ENCODE data around the gene VGLL2.
"Not testable (repeated sequence)": the region's sequence is repeated elsewhere in the genome, so short reads cannot be mapped to it uniquely, and the experiment has no call there.

VGLL2 gene

GRCh38 chr6:117265410-117266256 is at the start of gene VGLL2:
VGLL2 (plus strand) TSS chr6:117265558; CDS start chr6:117265764, 206 bp downstream.
- DNase-seq: peak; percentile 13

- no peak for DNase-seq
Observed at GRCh38 chr6:117222861-117223260, 42.5 kb upstream of the VGLL2 start.

GRCh38 chr6:117226778-117227177 is 38.6 kb upstream of the VGLL2 start:
- DNase-seq: no peak

- no peak for DNase-seq
Observed at GRCh38 chr6:117227245-117227962, 38.0 kb upstream of the VGLL2 start.

- DNase-seq: no peak
Observed at GRCh38 chr6:117228202-117228601, 37.2 kb upstream of the VGLL2 start.

- no peak for DNase-seq
Observed at GRCh38 chr6:117229870-117230269, 35.5 kb upstream of the VGLL2 start.

- DNase-seq: no peak
Observed at GRCh38 chr6:117231466-117231865, 33.9 kb upstream of the VGLL2 start.

- no peak for DNase-seq
Observed at GRCh38 chr6:117232196-117232595, 33.2 kb upstream of the VGLL2 start.

GRCh38 chr6:117233145-117233544 is 32.2 kb upstream of the VGLL2 start:
- DNase-seq: no peak

- no peak for DNase-seq
Observed at GRCh38 chr6:117237561-117237960, 27.8 kb upstream of the VGLL2 start.

- DNase-seq: not testable (repeated sequence)
Observed at GRCh38 chr6:117244571-117244970, 20.8 kb upstream of the VGLL2 start.

GRCh38 chr6:117244979-117245378 is 20.4 kb upstream of the VGLL2 start:
- DNase-seq: not testable (repeated sequence)

GRCh38 chr6:117253785-117254184 is 11.6 kb upstream of the VGLL2 start:
- no peak for DNase-seq

- no peak for DNase-seq
Observed at GRCh38 chr6:117262799-117263198, 2.6 kb upstream of the VGLL2 start.

GRCh38 chr6:117263353-117263927 is 1.9 kb upstream of the VGLL2 start:
- DNase-seq: no peak

- no peak for DNase-seq
Observed at GRCh38 chr6:117264369-117264691, 1.0 kb upstream of the VGLL2 start.

GRCh38 chr6:117264692-117265409 is 507 bp upstream of the VGLL2 start:
- no peak for DNase-seq

GRCh38 chr6:117266257-117267053 is 1.1 kb downstream of the VGLL2 start:
- DNase-seq: no peak

GRCh38 chr6:117267054-117267347 is 1.6 kb downstream of the VGLL2 start:
- no peak for DNase-seq

- no peak for DNase-seq
Observed at GRCh38 chr6:117267766-117268534, 2.6 kb downstream of the VGLL2 start.

- DNase-seq: no peak
Observed at GRCh38 chr6:117268924-117269323, 3.6 kb downstream of the VGLL2 start.

GRCh38 chr6:117269638-117270054 is 4.3 kb downstream of the VGLL2 start:
- DNase-seq: no peak
